ENCODE measurements around the gene ABCG2.

The ABCG2 gene

GRCh38 chr4:88063634-88064296, 94.7 kb downstream of the ABCG2 start:
- TF ChIP-seq, protein P1, sequence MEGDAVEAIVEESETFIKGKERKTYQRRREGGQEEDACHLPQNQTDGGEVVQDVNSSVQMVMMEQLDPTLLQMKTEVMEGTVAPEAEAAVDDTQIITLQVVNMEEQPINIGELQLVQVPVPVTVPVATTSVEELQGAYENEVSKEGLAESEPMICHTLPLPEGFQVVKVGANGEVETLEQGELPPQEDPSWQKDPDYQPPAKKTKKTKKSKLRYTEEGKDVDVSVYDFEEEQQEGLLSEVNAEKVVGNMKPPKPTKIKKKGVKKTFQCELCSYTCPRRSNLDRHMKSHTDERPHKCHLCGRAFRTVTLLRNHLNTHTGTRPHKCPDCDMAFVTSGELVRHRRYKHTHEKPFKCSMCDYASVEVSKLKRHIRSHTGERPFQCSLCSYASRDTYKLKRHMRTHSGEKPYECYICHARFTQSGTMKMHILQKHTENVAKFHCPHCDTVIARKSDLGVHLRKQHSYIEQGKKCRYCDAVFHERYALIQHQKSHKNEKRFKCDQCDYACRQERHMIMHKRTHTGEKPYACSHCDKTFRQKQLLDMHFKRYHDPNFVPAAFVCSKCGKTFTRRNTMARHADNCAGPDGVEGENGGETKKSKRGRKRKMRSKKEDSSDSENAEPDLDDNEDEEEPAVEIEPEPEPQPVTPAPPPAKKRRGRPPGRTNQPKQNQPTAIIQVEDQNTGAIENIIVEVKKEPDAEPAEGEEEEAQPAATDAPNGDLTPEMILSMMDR (IDR thresholded peaks at IDR 0.05; ENCODE audit: low read depth, low read length, missing control alignments): no peak
- no peak for DNase-seq (ENCODE audit: extremely low read depth, low read depth)
- no peak overlapping the region for H3K4me3 ChIP-seq (replicated peaks; ENCODE audit: low read depth, low read length)

- H3K4me3 ChIP-seq (replicated peaks; ENCODE audit: low read depth, low read length): no peak overlapping the region
- no peak for DNase-seq (ENCODE audit: extremely low read depth, low read depth)
- TF ChIP-seq, protein P1 (IDR thresholded peaks at IDR 0.05; ENCODE audit: low read depth, low read length, missing control alignments): no peak
Observed at GRCh38 chr4:88062843-88063242, 95.6 kb downstream of the ABCG2 start.

DNA sequence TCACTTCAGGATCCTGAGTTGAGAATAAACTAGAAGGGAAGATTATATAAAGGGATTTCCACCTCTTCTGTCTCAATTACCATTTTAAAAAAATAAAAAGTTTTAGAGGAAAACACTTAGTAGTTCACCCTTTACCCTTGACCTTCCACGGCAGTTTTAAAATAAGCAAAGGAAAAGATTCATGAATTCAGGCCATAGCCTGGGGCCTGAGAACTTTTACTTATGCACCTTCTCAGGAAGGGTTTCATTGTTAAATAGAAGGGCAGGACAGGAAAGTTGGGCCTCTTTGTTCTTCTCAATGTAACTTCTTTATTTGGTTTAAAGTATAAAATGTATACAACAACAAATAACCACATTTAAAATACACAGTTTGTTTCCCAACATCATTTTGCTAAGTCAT, 96.1 kb downstream of the ABCG2 start:
- H3K4me3 ChIP-seq (replicated peaks; ENCODE audit: low read depth, low read length): no peak overlapping the region
- DNase-seq (ENCODE audit: extremely low read depth, low read depth): no peak
- TF ChIP-seq, protein P1 (IDR thresholded peaks at IDR 0.05; ENCODE audit: low read depth, low read length, missing control alignments): no peak

DNA sequence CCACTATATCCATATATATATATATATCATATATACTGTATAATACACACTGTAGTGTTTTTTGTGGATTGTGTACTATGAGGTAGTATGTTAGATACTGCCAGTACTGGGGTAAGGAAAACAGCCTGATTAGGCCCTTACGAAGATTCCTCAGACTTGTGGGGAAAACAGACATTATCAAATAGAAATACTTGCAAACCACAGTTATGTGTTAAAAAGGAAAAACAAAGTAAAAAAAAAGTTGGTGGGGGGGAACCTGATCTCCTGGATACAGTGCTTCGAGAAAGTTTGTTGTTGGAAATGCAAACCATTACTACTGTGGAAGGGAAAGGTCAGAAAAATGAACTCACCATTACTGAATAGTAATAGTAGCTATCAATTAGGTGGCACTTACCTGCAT, 98.0 kb downstream of the ABCG2 start:
- no peak overlapping the region for H3K4me3 ChIP-seq (replicated peaks; ENCODE audit: low read depth, low read length)
- TF ChIP-seq, protein P1 (IDR thresholded peaks at IDR 0.05; ENCODE audit: low read depth, low read length, missing control alignments): no peak
- DNase-seq (ENCODE audit: extremely low read depth, low read depth): no peak

DNA sequence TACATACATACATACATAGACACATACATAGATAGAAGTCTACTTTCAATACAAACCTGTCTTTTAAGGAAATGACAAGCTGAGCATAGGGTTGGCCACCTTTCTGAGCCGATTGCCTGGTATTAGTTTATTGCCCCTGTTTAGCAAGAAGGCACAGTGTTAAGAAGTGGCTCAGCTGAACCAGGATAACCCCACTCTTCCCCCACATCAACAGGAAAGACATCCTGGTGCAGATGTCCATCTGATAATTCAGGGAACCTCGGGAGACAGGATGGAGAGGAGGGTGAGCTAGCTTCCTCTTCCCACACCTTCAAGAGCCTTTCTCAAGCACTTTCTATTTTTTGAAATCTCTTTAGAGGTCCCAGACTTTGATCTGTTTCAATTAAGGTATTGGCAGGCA, 98.7 kb downstream of the ABCG2 start:
- no peak for DNase-seq (ENCODE audit: extremely low read depth, low read depth)
- TF ChIP-seq, protein P1 (IDR thresholded peaks at IDR 0.05; ENCODE audit: low read depth, low read length, missing control alignments): no peak
- no peak overlapping the region for H3K4me3 ChIP-seq (replicated peaks; ENCODE audit: low read depth, low read length)

DNA sequence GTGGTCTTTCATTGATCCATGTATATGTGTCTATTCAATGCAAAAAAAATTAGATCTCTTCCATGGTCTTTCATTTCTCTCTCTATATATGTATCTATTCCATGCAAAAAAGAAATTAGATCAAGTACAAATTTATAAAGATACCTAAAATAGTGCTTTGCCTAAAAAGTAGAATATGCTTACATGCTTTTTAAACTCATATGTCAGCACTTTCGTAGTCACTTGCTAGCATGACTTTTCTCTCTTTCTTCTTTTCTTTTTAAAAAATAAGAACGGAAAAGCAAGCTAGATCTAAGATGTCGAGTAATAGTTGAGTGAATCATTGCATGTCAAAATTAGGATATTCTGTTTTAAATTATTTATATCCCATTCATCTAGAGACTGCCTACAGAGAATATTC, 100.1 kb downstream of the ABCG2 start:
- no peak for DNase-seq (ENCODE audit: extremely low read depth, low read depth)
- H3K4me3 ChIP-seq (replicated peaks; ENCODE audit: low read depth, low read length): no peak overlapping the region
- TF ChIP-seq, protein P1 (IDR thresholded peaks at IDR 0.05; ENCODE audit: low read depth, low read length, missing control alignments): no peak

- TF ChIP-seq, protein P1 (IDR thresholded peaks at IDR 0.05; ENCODE audit: low read depth, low read length, missing control alignments): peak; percentile 52
- DNase-seq (ENCODE audit: extremely low read depth, low read depth): peak; percentile 20
Observed at GRCh38 chr4:88054901-88055300, 103.5 kb downstream of the ABCG2 start.

More at GRCh38 chr4:88054901-88055300, 103.5 kb downstream of the ABCG2 start:
- no peak overlapping the region for H3K4me3 ChIP-seq (replicated peaks; ENCODE audit: low read depth, low read length)

Measured in HFF-Myc (cell line).